Measurements from ENCODE around the gene UQCC5.
"Not testable (repeated sequence)": the region's sequence is repeated elsewhere in the genome, so short reads cannot be mapped to it uniquely, and the experiment has no call there.

Gene UQCC5

GRCh38 chr3:52521881-52522650 lies 14.3 kb upstream of the UQCC5 start:
- DNase-seq: peak in 4 of 10 donors; percentile 20 to 82 (median 56)
- intact Hi-C loops (cut with DNase I): no loop called here

GRCh38 chr3:52522651-52523251 lies 13.7 kb upstream of the UQCC5 start:
- peak in 4 of 10 donors; percentile 13 to 75 (median 53) for DNase-seq
- intact Hi-C loops (cut with DNase I): no loop called here

- DNase-seq: peak in 4 of 10 donors; percentile 24 to 74 (median 54)
- intact Hi-C loops (cut with DNase I): no loop called here
Observed at GRCh38 chr3:52523386-52524257, 12.8 kb upstream of the UQCC5 start.

- DNase-seq: peak in 4 of 10 donors; percentile 4 to 48 (median 18)
- intact Hi-C loops (cut with DNase I): no loop called here
Observed at GRCh38 chr3:52524258-52524751, 12.1 kb upstream of the UQCC5 start.

GRCh38 chr3:52524752-52525679 lies 11.4 kb upstream of the UQCC5 start:
- intact Hi-C loops (cut with DNase I): no loop called here
- DNase-seq: peak in 5 of 10 donors; percentile 9 to 82 (median 64)

- peak in 5 of 10 donors; percentile 4 to 69 (median 18) for DNase-seq
- intact Hi-C loops (cut with DNase I): no loop called here
Observed at GRCh38 chr3:52525680-52526561, 10.5 kb upstream of the UQCC5 start.

GRCh38 chr3:52526671-52527038 lies 9.8 kb upstream of the UQCC5 start:
- intact Hi-C loops (cut with DNase I): not testable (repeated sequence)
- peak in 2 of 10 donors; percentile 36 to 49 for DNase-seq

GRCh38 chr3:52527039-52527731 lies 9.2 kb upstream of the UQCC5 start:
- DNase-seq: peak in 4 of 10 donors; percentile 4 to 83 (median 54)
- intact Hi-C loops (cut with DNase I): no loop called here

- DNase-seq: peak in 6 of 10 donors; percentile 1 to 77 (median 25)
- intact Hi-C loops (cut with DNase I): no loop called here
Observed at GRCh38 chr3:52527732-52528585, 8.4 kb upstream of the UQCC5 start.

GRCh38 chr3:52528586-52529375 lies 7.6 kb upstream of the UQCC5 start:
- DNase-seq: peak in 6 of 10 donors; percentile 3 to 83 (median 30)
- intact Hi-C loops (cut with DNase I): no loop called here

GRCh38 chr3:52529376-52530333 lies 6.8 kb upstream of the UQCC5 start:
- intact Hi-C loops (cut with DNase I): no loop called here
- DNase-seq: peak in 6 of 10 donors; percentile 3 to 70 (median 24)

GRCh38 chr3:52530918-52531826 lies 5.2 kb upstream of the UQCC5 start:
- intact Hi-C loops (cut with DNase I): no loop called here
- DNase-seq: peak in 5 of 10 donors; percentile 8 to 74 (median 67)

GRCh38 chr3:52531860-52532516 lies 4.4 kb upstream of the UQCC5 start:
- peak in 5 of 10 donors; percentile 4 to 81 (median 48) for DNase-seq
- intact Hi-C loops (cut with DNase I): no loop called here

- intact Hi-C loops (cut with DNase I): no loop called here
- DNase-seq: peak in 3 of 10 donors; percentile 2 to 60 (median 56)
Observed at GRCh38 chr3:52532517-52532837, 3.9 kb upstream of the UQCC5 start.

All from posterior cingulate gyrus (tissue), 11 donors.